ENCODE data around the gene RAN.

Gene RAN

GRCh38 chr12:130868412-130868811 lies 3.5 kb upstream of the RAN start:
- Histone ChIP-seq H3K4me3 (no peak overlapping the region), H3K27ac (no peak overlapping the region)
- no peak for DNase-seq (ENCODE audit: low spot score)
- TF ChIP-seq CTCF (IDR thresholded peaks at IDR 0.05): no peak

- Histone ChIP-seq H3K4me3 (peak overlapping the region; percentile 85), H3K27ac (peak overlapping the region; percentile 47 to 92)
- DNase-seq (ENCODE audit: low spot score): peak; percentile 86
- TF ChIP-seq CTCF (IDR thresholded peaks at IDR 0.05): peak; percentile 45
These were observed 1.2 kb upstream of the RAN start for GRCh38 chr12:130870442-130871285.

GRCh38 chr12:130872179-130873096 lies 572 bp downstream of the RAN start:
- no peak for TF ChIP-seq CTCF (IDR thresholded peaks at IDR 0.05)
- Histone ChIP-seq H3K4me3 (peak overlapping the region; percentile 85), H3K27ac (peak overlapping the region; percentile 85 to 92)
- no peak for DNase-seq (ENCODE audit: low spot score)

- TF ChIP-seq CTCF (IDR thresholded peaks at IDR 0.05): no peak
- peak overlapping the region; percentile 85 for H3K4me3 ChIP-seq
- no peak for DNase-seq (ENCODE audit: low spot score)
- H3K27ac ChIP-seq: no peak overlapping the region
These were observed 1.4 kb downstream of the RAN start for GRCh38 chr12:130873106-130873795.

- DNase-seq (ENCODE audit: low spot score): no peak
- H3K27ac ChIP-seq: no peak overlapping the region
- no peak overlapping the region for H3K4me3 ChIP-seq
- TF ChIP-seq CTCF (IDR thresholded peaks at IDR 0.05): no peak
These were observed 2.0 kb downstream of the RAN start for GRCh38 chr12:130873825-130874224.

- no peak for TF ChIP-seq CTCF (IDR thresholded peaks at IDR 0.05)
These were observed 2.8 kb downstream of the RAN start for GRCh38 chr12:130874696-130875095.

More at GRCh38 chr12:130874696-130875095, 2.8 kb downstream of the RAN start:
- no peak overlapping the region for H3K4me3 ChIP-seq
- no peak overlapping the region for H3K27ac ChIP-seq
- DNase-seq (ENCODE audit: low spot score): no peak
